ENCODE data around the gene ARHGEF3.

Gene ARHGEF3

DNA sequence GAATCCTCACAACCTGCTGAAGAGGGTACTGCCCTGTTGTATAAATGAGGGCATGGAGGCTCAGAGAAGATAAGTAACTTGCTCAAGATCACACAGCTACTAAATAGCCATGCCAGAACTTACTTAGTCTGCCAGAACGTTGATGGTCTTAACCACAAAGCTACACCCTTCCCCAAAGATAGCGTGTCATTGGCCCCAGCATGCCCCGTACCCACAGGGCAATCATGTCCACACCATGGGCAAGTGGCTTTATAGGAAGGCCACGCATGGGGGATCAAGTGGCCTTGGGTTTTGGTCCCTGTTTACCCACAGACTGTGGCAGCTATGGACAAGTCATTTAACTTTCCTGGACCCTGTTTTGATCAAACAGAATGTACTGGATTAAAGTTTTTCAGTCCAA is 15.9 kb upstream of the ARHGEF3 start:
- Histone ChIP-seq H4K20me1 (ENCODE audit: insufficient read depth, low read length) (no peaks in the 10 kb centered on the region), H2AFZ (ENCODE audit: low read length) (no peak overlapping the region), H3K9me3 (replicated peaks; ENCODE audit: insufficient read depth, low read length) (no peaks in the 10 kb centered on the region), H3K27ac (ENCODE audit: low read length) (no peak overlapping the region), H3F3A (ENCODE audit: insufficient read depth, low read length) (no peaks in the 10 kb centered on the region), H3K79me2 (ENCODE audit: low read length) (no peaks in the 10 kb centered on the region), H3K4me2 (ENCODE audit: low read depth, low read length) (no peak overlapping the region), H3K9me2 (replicated peaks; ENCODE audit: insufficient read depth, low read length) (no peaks in the 10 kb centered on the region), H3K4me3 (ENCODE audit: low read length) (no peak overlapping the region), H3K27me3 (replicated peaks; ENCODE audit: insufficient read depth, low read length) (no peaks in the 10 kb centered on the region), H3K4me1 (ENCODE audit: low read length) (peaks cover 16% of the 10 kb centered on the region), H3K9ac (ENCODE audit: low read length) (no peak overlapping the region), H3K36me3 (replicated peaks; ENCODE audit: insufficient read depth, low read length) (no peaks in the 10 kb centered on the region)
- DNase-seq, result no peak
- TF ChIP-seq, protein P1, sequence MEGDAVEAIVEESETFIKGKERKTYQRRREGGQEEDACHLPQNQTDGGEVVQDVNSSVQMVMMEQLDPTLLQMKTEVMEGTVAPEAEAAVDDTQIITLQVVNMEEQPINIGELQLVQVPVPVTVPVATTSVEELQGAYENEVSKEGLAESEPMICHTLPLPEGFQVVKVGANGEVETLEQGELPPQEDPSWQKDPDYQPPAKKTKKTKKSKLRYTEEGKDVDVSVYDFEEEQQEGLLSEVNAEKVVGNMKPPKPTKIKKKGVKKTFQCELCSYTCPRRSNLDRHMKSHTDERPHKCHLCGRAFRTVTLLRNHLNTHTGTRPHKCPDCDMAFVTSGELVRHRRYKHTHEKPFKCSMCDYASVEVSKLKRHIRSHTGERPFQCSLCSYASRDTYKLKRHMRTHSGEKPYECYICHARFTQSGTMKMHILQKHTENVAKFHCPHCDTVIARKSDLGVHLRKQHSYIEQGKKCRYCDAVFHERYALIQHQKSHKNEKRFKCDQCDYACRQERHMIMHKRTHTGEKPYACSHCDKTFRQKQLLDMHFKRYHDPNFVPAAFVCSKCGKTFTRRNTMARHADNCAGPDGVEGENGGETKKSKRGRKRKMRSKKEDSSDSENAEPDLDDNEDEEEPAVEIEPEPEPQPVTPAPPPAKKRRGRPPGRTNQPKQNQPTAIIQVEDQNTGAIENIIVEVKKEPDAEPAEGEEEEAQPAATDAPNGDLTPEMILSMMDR (IDR thresholded peaks at IDR 0.05; ENCODE audit: low read length), result no peak
- TF ChIP-seq EZH2 (optimal IDR thresholded peaks at IDR 0.05; ENCODE audit: low read depth, low read length) (no peak), EZH2phosphoT487 (IDR thresholded peaks at IDR 0.05; ENCODE audit: low read length) (no peak)

GRCh38 chr3:56816061-56816460 is 14.3 kb upstream of the ARHGEF3 start:
- Histone ChIP-seq H2AFZ (ENCODE audit: low read length) (no peak overlapping the region), H3K9ac (ENCODE audit: low read length) (no peak overlapping the region), H3K4me2 (ENCODE audit: low read depth, low read length) (no peak overlapping the region), H3K27me3 (replicated peaks; ENCODE audit: insufficient read depth, low read length) (no peaks in the 10 kb centered on the region), H3K4me3 (ENCODE audit: low read length) (no peak overlapping the region), H3K36me3 (replicated peaks; ENCODE audit: insufficient read depth, low read length) (no peaks in the 10 kb centered on the region), H3F3A (ENCODE audit: insufficient read depth, low read length) (no peaks in the 10 kb centered on the region), H3K4me1 (ENCODE audit: low read length) (peaks cover 17% of the 10 kb centered on the region), H3K27ac (ENCODE audit: low read length) (no peak overlapping the region), H3K9me3 (replicated peaks; ENCODE audit: insufficient read depth, low read length) (no peaks in the 10 kb centered on the region), H3K9me2 (replicated peaks; ENCODE audit: insufficient read depth, low read length) (no peaks in the 10 kb centered on the region), H4K20me1 (ENCODE audit: insufficient read depth, low read length) (no peaks in the 10 kb centered on the region), H3K79me2 (ENCODE audit: low read length) (no peaks in the 10 kb centered on the region)
- TF ChIP-seq EZH2 (optimal IDR thresholded peaks at IDR 0.05; ENCODE audit: low read depth, low read length) (no peak), EZH2phosphoT487 (IDR thresholded peaks at IDR 0.05; ENCODE audit: low read length) (no peak)
- TF ChIP-seq, protein P1 (IDR thresholded peaks at IDR 0.05; ENCODE audit: low read length), result no peak
- DNase-seq, result no peak

- Histone ChIP-seq H3K79me2 (ENCODE audit: low read length) (no peaks in the 10 kb centered on the region), H3F3A (ENCODE audit: insufficient read depth, low read length) (no peaks in the 10 kb centered on the region), H3K36me3 (replicated peaks; ENCODE audit: insufficient read depth, low read length) (no peaks in the 10 kb centered on the region), H3K9me3 (replicated peaks; ENCODE audit: insufficient read depth, low read length) (no peaks in the 10 kb centered on the region), H2AFZ (ENCODE audit: low read length) (no peak overlapping the region), H4K20me1 (ENCODE audit: insufficient read depth, low read length) (no peaks in the 10 kb centered on the region), H3K4me2 (ENCODE audit: low read depth, low read length) (no peak overlapping the region), H3K9ac (ENCODE audit: low read length) (no peak overlapping the region), H3K9me2 (replicated peaks; ENCODE audit: insufficient read depth, low read length) (no peaks in the 10 kb centered on the region), H3K4me3 (ENCODE audit: low read length) (no peak overlapping the region), H3K4me1 (ENCODE audit: low read length) (peaks cover 17% of the 10 kb centered on the region), H3K27ac (ENCODE audit: low read length) (no peak overlapping the region), H3K27me3 (replicated peaks; ENCODE audit: insufficient read depth, low read length) (no peaks in the 10 kb centered on the region)
- DNase-seq, result no peak
- TF ChIP-seq EZH2phosphoT487 (IDR thresholded peaks at IDR 0.05; ENCODE audit: low read length) (no peak), EZH2 (optimal IDR thresholded peaks at IDR 0.05; ENCODE audit: low read depth, low read length) (no peak)
- TF ChIP-seq, protein P1 (IDR thresholded peaks at IDR 0.05; ENCODE audit: low read length), result no peak
These were observed 13.8 kb upstream of the ARHGEF3 start for GRCh38 chr3:56815589-56815988.

Measured in MM.1S (cell line).